HG03521 (cell line): ENCODE measurements around the gene ELMO2.

ENCODE experiments used
- ATAC-seq: cut with Tn5 transposase; IDR thresholded peaks from one replicate; pipeline ENCODE4 v1.9.1; 2021; ENCODE audit warnings: mild to moderate bottlenecking, moderate library complexity; ENCODE audit not compliant: unreplicated experiment

ELMO2 gene

GRCh38 chr20:46353500-46354206 lies 52.8 kb downstream of the ELMO2 start:
- no peak for ATAC-seq

GRCh38 chr20:46352370-46352938 lies 54.0 kb downstream of the ELMO2 start:
- ATAC-seq: no peak

- no peak for ATAC-seq
Observed at GRCh38 chr20:46351357-46352058, 54.9 kb downstream of the ELMO2 start.

GRCh38 chr20:46350986-46351267 lies 55.5 kb downstream of the ELMO2 start:
- no peak for ATAC-seq

GRCh38 chr20:46350201-46350985 lies 56.0 kb downstream of the ELMO2 start:
- ATAC-seq: no peak

- ATAC-seq: no peak
Observed at GRCh38 chr20:46349742-46350056, 56.7 kb downstream of the ELMO2 start.

- ATAC-seq: no peak
Observed at GRCh38 chr20:46349035-46349741, 57.2 kb downstream of the ELMO2 start.

GRCh38 chr20:46347841-46348803 lies 58.3 kb downstream of the ELMO2 start:
- no peak for ATAC-seq

GRCh38 chr20:46346770-46347169 lies 59.6 kb downstream of the ELMO2 start:
- ATAC-seq: no peak

- ATAC-seq: no peak
Observed at GRCh38 chr20:46344488-46345162, 61.8 kb downstream of the ELMO2 start.

GRCh38 chr20:46343975-46344357 lies 62.4 kb downstream of the ELMO2 start:
- no peak for ATAC-seq

GRCh38 chr20:46343348-46343974 lies 63.0 kb downstream of the ELMO2 start:
- no peak for ATAC-seq

- ATAC-seq: no peak
Observed at GRCh38 chr20:46342451-46343347, 63.7 kb downstream of the ELMO2 start.

GRCh38 chr20:46342010-46342378 lies 64.4 kb downstream of the ELMO2 start:
- ATAC-seq: no peak

GRCh38 chr20:46341074-46342009 lies 65.1 kb downstream of the ELMO2 start:
- ATAC-seq: no peak

GRCh38 chr20:46339037-46339436 lies 67.4 kb downstream of the ELMO2 start:
- no peak for ATAC-seq

- no peak for ATAC-seq
Observed at GRCh38 chr20:46336735-46337134, 69.7 kb downstream of the ELMO2 start.
